ENCODE data around the gene RTL3.

GRCh38 chrX:78643874-78644273 is 15.3 kb downstream of the RTL3 start:
- TF ChIP-seq POLR2A (IDR thresholded peaks at IDR 0.05; ENCODE audit: low read depth, low read length) (no peak), POLR2AphosphoS5 (IDR thresholded peaks at IDR 0.05; ENCODE audit: low read depth, low read length) (no peak), TAF1 (IDR thresholded peaks at IDR 0.05; ENCODE audit: low read depth, low read length) (no peak), POU2F2 (IDR thresholded peaks at IDR 0.05; ENCODE audit: low read depth, low read length) (no peak), SPI1 (IDR thresholded peaks at IDR 0.05; ENCODE audit: low read depth, low read length) (no peak)

Measured in GM12891 (cell line).